GM06990 (cell line): ENCODE measurements around the gene TBC1D22A.

Experiments
- DNase-seq: peaks from one replicate; pipeline ENCODE4 v3.0.0-alpha.2; 2011; ENCODE audit not compliant: insufficient read length; ENCODE audit errors: extremely low read depth
- H3K27me3 ChIP-seq: replicated peaks from 2 replicates; pipeline ENCODE4 v1.6.0; 2011; ENCODE audit warnings: low read length; ENCODE audit not compliant: control insufficient read depth, insufficient read depth
- H3K36me3 ChIP-seq: 2 replicates; pipeline ENCODE4 v1.5.1; 2011; ENCODE audit warnings: low read length; ENCODE audit not compliant: control insufficient read depth, insufficient read depth
- H3K4me3 ChIP-seq: replicated peaks from 2 replicates; pipeline ENCODE4 v1.5.1; 2011; ENCODE audit warnings: low read depth, mild to moderate bottlenecking, control low read depth, low read length
- CTCF ChIP-seq: IDR thresholded peaks from 2 replicates; pipeline ENCODE4 v1.5.1; 2011; ENCODE audit warnings: low read length, control low read depth, mild to moderate bottlenecking, inconsistent platforms; ENCODE audit not compliant: insufficient read depth, poor library complexity, severe bottlenecking

The TBC1D22A gene

GRCh38 chr22:46848197-46848596, 85.7 kb downstream of the TBC1D22A start:
- H3K27me3 ChIP-seq: no peaks in the 10 kb centered on the region
- H3K36me3 ChIP-seq: peaks cover 18% of the 10 kb centered on the region
- no peak for DNase-seq
- no peak overlapping the region for H3K4me3 ChIP-seq
- TF ChIP-seq CTCF: no peak

- peaks cover 18% of the 10 kb centered on the region for H3K36me3 ChIP-seq
- TF ChIP-seq CTCF: no peak
These were observed 86.7 kb downstream of the TBC1D22A start for GRCh38 chr22:46849101-46849500.

GRCh38 chr22:46849951-46850350, 87.5 kb downstream of the TBC1D22A start:
- no peak overlapping the region for H3K4me3 ChIP-seq
- no peak for TF ChIP-seq CTCF
- no peaks in the 10 kb centered on the region for H3K27me3 ChIP-seq
- peaks cover 18% of the 10 kb centered on the region for H3K36me3 ChIP-seq
- no peak for DNase-seq

More at GRCh38 chr22:46849101-46849500, 86.7 kb downstream of the TBC1D22A start:
- H3K27me3 ChIP-seq: no peaks in the 10 kb centered on the region
- no peak overlapping the region for H3K4me3 ChIP-seq
- DNase-seq: no peak

- Histone ChIP-seq H3K36me3 (peaks cover 18% of the 10 kb centered on the region), H3K4me3 (no peak overlapping the region), H3K27me3 (no peaks in the 10 kb centered on the region)
- DNase-seq: no peak
- no peak for TF ChIP-seq CTCF
These were observed 88.9 kb downstream of the TBC1D22A start for GRCh38 chr22:46851311-46851710.

DNA sequence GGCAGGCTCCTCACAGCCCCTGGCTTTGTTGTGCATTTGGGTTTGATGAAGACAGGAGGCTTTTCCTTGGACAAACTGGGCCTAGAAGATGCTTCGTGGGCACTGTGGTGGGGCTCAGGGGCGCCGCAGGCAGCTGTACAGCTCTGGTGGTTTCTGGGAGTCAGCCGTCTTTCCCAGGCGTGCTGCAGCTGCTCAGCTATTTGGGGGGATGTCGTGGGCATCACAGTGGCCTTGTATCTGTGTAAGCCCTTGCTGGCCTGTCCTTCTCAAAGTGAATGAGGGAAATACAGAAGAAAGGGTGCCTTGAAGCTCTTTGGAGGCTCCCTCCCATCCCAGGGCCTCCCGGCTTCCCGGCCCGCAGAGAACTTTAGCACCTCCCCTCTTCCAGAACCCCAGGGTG, 89.5 kb downstream of the TBC1D22A start:
- Histone ChIP-seq H3K4me3 (no peak overlapping the region), H3K36me3 (peaks cover 18% of the 10 kb centered on the region), H3K27me3 (no peaks in the 10 kb centered on the region)
- no peak for TF ChIP-seq CTCF
- no peak for DNase-seq

DNA sequence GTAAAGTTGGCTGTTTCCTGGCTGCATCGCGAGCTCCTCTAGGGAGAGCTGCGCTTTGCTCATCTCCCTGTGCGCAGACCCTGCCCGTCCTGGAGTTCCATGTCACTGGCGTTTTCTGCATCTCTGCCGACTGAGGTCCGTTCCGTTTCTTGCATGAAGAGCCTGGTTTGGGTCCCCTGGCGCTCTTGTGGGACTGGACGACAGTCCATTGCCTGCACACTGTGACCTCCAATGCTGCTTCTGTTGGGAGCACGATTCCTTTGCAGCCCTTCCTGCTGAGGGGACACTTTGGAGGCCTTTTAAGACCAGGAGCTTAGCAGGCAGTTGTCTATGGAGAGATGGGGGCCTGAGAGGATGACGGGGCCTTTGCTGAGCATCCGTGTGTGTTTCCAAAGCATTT, 90.3 kb downstream of the TBC1D22A start:
- Histone ChIP-seq H3K4me3 (no peak overlapping the region), H3K36me3 (peaks cover 15% of the 10 kb centered on the region), H3K27me3 (no peaks in the 10 kb centered on the region)
- no peak for TF ChIP-seq CTCF
- no peak for DNase-seq
